Stimulated activated CD4-positive, alpha-beta T cell treated with anti-CD3 and anti-CD28 coated beads, Interleukin-2, amount 100 ng/mL, for 4 hours (primary cell): ENCODE measurements around the gene ZNF112.
A peak's percentile ranks its signal among the peaks of the same experiment; 100 is the strongest.
"Not testable (repeated sequence)": the region's sequence is repeated elsewhere in the genome, so short reads cannot be mapped to it uniquely, and the experiment has no call there.

Source experiments
- DNase-seq: peaks from one replicate; pipeline ENCODE4 v3.0.0-alpha.2; 2020; ENCODE audit warnings: low read depth

Gene ZNF112

GRCh38 chr19:44356383-44357111, at the start of gene ZNF112:
Gene ZNF112 (minus strand): TSS chr19:44356680. CDS start chr19:44340539, 16,141 bp downstream.
- no peak for DNase-seq

GRCh38 chr19:44401139-44402115, 44.9 kb upstream of the ZNF112 start, which contains the start of gene ZNF285:
Gene ZNF285 (minus strand): TSS chr19:44401608. CDS start chr19:44397213, 4,395 bp downstream.
- peak; percentile 68 for DNase-seq

GRCh38 chr19:44389268-44389667, 32.8 kb upstream of the ZNF112 start:
- not testable (repeated sequence) for DNase-seq

GRCh38 chr19:44374789-44375188, 18.3 kb upstream of the ZNF112 start:
- no peak for DNase-seq

- no peak for DNase-seq
Measured at GRCh38 chr19:44371815-44372480, 15.5 kb upstream of the ZNF112 start.

- no peak for DNase-seq
Measured at GRCh38 chr19:44367024-44367423, 10.5 kb upstream of the ZNF112 start.

- DNase-seq: no peak
Measured at GRCh38 chr19:44346556-44346955, 9.9 kb downstream of the ZNF112 start.

- DNase-seq: no peak
Measured at GRCh38 chr19:44345959-44346358, 10.5 kb downstream of the ZNF112 start.

GRCh38 chr19:44344255-44344654, 12.2 kb downstream of the ZNF112 start:
- DNase-seq: no peak

- DNase-seq: no peak
Measured at GRCh38 chr19:44341794-44342193, 14.7 kb downstream of the ZNF112 start.

- DNase-seq: not testable (repeated sequence)
Measured at GRCh38 chr19:44334639-44335038, 21.8 kb downstream of the ZNF112 start.

- no peak for DNase-seq
Measured at GRCh38 chr19:44332145-44332544, 24.3 kb downstream of the ZNF112 start.

- DNase-seq: no peak
Measured at GRCh38 chr19:44315883-44316282, 40.6 kb downstream of the ZNF112 start.

GRCh38 chr19:44313231-44313630, 43.2 kb downstream of the ZNF112 start:
- DNase-seq: no peak

GRCh38 chr19:44308011-44308410, 48.5 kb downstream of the ZNF112 start:
- no peak for DNase-seq

- no peak for DNase-seq
Measured at GRCh38 chr19:44306283-44306682, 50.2 kb downstream of the ZNF112 start.

- DNase-seq: no peak
Measured at GRCh38 chr19:44305457-44305856, 51.0 kb downstream of the ZNF112 start.

- peak; percentile 68 for DNase-seq
Measured at GRCh38 chr19:44304659-44305193, 51.8 kb downstream of the ZNF112 start, which contains the start of gene ZNF235. Gene ZNF235 (minus strand): TSS chr19:44305025. CDS start chr19:44303404, 1,621 bp downstream.

GRCh38 chr19:44303976-44304568, 52.4 kb downstream of the ZNF112 start:
- no peak for DNase-seq

- DNase-seq: no peak
Measured at GRCh38 chr19:44303320-44303719, 53.2 kb downstream of the ZNF112 start.

- no peak for DNase-seq
Measured at GRCh38 chr19:44284968-44285367, 71.5 kb downstream of the ZNF112 start.
